Fibroblast of skin of scalp (primary cell): ENCODE results near the gene SYNE2.
"Not testable (repeated sequence)": the region's sequence is repeated elsewhere in the genome, so short reads cannot be mapped to it uniquely, and the experiment has no call there.

Source experiments
- DNase-seq: peaks from one replicate; pipeline ENCODE4 v3.0.0-alpha.2; 2013

SYNE2 gene

DNA sequence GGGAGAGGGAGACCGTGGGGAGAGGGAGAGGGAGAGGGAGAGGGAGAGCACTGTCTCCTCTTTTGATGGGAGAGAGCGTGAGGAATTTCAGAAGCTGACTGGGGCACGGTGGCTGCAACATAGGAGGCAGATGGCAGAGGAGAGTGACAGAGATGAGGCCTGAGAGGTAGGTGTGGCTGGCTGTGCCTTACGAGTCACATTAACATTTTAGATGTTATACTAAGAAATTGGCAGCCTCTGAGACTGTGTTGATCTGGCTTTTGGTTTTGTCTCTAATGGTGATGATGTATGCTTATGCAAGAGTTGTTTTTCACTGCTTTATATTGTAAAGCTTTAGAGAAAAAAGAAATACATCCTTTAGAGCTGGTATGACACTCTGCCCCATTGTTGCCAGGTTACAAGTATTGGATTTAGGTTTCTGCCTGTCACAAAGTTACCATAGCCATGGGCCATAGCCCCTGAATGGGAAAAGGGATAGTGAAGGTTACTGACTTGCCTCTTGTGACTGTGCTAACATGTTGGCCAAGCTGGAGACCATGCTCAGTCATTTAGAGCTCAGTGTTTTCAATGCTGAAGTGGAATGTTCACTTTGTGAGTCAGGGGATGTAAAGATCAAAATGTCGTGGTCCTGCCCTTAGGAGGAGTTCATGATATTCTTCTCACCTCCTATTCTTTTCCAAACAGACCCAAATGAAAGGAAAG, 186.2 kb downstream of the SYNE2 start:
- peak; percentile 4 for DNase-seq

DNA sequence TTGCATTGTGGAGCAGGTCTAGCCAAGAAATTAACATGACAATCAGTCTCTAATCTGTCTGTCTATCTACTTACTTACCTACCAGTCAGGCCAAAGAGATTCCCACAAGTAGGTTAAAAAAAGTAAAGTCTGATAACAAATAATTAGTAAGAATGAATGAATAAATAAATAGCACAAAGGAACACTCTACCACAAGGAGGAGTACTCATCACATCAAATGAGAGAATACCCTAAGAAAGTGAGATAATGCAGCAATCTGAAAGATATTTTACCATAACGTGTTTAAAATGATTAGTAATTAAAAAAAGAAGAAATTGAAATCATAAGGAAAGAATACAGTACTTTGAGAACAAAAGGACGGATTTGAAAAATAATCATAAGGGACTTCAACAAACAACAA, 187.2 kb downstream of the SYNE2 start:
- DNase-seq, result peak; percentile 15

DNA sequence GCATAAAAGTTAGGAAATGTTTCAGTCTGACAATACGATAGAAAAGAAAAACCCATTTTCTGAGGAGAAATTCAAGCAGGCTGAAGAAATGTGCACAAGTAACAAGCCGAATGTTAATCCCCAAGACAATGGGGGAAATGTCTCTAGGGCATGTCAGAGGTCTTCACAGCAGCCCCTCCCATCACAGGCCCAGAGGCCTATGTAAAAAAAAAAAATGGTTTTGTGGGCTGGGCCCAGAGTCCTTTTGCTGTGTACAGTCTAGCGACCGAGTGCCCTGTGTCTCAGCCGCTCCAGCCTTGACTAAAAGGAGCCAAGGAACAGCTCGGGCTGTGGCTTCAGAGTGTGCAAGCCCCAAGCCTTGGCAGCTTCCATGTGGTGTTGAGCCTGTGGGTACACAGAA, 190.5 kb downstream of the SYNE2 start:
- DNase-seq, result not testable (repeated sequence)

DNA sequence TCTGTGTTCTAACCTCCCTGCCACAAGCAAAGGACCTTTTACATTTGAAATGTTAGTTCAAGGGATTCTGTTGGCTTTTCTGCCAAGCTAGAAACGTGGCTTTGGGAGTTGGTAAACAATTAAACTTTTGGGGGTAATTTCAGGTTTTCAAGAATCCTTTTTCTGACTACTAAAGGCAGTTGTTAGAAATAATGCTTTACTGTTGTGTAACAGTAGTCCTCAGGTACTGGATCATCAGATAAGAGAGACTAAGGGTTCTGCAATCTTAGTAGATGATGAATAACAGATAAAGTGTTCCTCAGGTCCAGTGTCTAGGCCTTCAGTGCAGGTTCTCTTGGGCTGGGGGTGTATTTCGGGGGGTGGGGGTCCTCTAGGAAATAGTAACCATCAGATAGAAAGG, 192.3 kb downstream of the SYNE2 start:
- no peak for DNase-seq

DNA sequence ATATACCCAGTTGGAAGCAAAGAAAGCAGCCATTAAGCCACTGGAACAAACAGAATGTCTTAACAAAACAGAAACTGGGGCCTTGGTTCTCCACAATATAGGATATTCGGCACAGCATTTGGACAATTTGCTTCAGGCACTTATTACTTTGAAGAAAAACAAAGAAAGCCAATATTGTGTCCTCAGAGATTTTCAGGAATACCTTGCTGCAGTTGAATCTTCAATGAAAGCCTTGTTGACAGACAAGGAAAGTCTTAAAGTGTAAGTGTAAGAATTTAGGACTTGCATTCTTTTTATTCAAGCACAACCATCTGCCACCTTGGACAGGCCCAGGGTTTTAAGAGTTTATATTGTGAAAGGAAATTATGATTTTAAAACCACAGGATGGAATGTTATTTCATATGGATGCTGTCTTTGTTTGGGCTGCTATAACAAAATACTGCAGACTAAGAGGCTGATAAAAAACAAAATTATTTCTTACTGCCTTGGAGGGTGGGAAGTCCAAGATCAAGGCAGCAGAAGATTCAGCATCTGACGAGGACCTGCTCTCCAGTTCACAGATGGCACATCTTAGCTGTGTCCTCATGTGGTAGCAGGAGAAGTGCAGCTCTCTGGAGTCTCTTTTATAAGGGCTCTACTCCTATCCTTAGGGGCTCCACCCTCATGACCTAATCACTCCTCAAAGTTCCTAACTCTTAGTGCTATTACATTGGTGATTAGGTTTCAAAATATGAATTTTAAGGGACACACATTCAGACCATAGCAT, 197.0 kb downstream of the SYNE2 start:
- DNase-seq, result no peak

DNA sequence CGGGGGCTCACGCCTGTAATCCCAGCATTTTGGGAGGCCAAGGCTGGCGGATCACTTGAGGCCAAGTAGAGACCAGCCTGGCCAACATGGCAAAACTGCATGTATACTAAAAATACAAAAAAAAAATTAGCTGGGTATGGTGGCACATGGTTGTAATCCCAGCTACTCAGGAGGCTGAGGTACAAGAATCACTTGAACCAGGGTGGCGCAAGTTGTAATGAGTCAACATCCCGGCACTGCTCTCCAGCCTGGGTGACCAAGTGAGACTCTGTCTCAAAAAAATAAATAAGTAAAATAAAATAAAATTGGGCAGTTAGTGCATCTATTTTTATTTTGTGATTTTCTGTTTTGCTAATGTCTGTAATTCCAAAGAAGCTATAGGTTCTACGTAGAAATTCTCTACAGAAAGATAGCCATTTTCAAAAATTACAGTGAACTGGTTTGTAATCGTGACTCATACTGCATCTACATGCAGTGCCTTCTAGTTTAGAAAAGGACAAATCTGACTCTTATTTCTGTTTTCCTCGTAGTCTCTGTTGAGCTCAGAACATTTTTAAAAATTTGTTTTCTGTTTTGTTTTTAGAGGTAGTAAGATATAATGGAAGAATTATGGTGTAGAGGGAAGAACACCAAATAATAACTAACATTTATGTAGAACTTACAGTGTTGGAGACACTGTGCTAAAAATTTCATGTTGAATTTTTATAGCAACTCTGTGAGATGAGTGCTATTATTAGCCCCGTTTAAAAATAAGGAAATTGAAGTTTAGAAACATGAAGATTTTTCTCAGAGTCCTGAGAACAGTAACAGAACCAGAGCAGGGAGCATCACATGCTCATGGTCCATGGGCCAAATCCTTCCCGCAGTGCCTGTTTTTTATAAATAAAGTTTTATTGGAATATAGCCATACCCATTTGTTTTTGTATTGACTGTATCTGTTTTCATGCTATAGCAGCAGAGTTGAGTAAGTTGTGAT, 201.2 kb downstream of the SYNE2 start:
- no peak for DNase-seq

DNA sequence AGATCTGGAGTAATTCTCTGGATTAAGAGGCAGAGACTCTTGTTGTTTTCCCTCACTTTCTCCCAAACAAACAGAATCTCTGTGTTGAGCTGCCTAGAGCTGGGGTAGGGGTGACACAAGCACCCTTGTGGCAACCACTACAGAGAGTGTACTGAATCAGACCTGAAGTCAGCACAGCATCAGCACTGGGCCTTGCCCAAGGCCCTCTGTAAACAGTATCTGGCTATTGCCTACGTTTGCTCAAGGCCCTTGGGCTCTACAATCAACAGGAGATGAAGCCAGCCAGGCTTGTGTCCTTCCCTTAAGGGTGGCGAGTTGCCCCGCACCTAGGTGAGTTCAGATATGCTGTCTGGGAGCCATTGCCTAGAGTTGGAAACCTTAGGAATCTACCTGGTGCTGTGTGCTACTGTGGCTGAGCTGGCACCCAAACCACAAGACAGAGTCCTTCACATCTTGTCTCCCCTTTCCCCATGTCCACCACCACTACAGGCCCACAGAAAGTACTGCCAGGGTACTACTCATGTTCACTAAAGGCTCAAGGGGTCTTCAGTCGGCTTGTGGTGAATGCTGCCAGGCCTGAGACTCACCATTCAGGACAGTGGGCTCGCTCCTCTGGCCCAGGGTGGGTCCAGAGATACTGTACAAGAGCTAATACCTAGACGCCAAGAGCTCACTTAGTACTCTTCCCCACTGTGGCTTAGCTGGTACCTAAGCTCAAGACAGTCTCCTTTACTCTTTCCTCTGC, 206.8 kb downstream of the SYNE2 start:
- no peak for DNase-seq

DNA sequence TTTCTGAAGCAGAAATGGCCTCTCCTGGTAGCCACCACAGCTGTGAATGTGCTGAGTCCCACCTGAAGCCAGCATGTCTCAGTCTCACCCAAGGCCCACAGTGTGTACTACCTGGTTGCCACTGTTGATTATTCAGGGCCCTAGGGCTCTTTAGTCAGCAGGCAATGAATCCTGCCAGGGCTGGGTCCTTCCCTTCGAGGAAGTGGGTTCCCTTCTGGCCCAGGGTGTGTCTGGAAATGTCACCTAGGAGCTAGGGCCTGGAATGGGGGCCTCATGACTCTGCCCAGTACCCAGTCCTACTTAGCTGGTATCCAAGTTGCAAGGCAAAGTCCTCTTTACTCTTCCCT, 207.4 kb downstream of the SYNE2 start:
- no peak for DNase-seq

DNA sequence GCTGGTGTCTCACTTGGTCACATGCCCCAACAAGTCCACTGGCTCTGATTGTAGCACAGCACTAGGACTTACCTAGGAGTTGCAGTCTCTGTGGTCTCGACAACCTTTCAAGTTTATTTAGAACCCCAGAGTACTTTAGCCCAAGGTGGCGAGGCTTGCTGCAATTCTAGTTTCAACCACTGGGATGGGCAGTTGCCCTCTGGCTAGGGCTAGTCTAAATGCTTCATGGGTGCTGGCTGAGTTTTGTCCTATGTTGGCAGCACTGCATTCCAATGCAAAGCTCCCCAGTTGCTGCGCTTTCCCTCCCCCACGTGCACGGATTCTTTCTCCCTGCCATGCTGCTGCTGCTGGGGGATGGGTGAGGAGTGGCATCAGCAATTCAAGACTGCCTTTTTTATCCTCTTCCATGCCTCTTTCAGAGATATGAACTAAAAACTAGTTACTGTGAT, 207.9 kb downstream of the SYNE2 start:
- peak; percentile 51 for DNase-seq

DNA sequence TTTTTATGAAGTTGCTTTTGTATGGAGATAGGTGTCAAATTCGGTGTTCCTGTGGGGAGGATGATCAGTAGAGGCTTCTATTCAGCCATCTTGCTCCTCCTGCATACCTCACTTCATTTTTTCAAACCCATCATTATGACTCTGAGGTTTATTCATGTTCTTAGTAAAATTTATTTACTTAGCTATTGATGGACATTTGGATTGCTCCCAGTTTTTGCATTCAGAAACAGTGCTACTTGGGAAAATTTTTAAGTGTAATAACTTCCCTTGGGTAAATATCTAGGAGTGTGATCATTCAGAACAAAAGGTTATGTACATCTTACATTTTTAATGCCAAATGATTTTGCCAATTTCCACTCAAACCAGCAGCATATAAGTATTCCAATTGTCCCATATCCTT, 208.3 kb downstream of the SYNE2 start:
- DNase-seq, result no peak

DNA sequence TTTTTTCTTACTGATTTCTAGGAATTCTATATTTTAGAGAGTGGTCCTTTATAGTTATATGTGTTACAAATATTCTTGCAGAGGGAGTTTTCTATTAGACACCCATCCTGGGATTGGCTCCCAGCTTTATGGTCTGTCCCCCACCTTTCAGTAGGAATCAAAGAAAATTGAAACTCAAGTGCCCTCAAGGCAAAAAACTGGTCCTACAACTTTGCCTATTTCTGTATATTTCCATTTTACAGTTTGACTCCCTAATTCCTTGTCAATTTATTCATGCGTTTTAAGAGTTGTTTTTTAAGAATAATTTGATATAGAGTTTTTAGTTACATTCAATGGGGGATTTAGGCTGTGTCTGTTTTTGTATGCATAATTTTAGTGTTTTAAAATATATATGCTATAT, 208.9 kb downstream of the SYNE2 start:
- no peak for DNase-seq

DNA sequence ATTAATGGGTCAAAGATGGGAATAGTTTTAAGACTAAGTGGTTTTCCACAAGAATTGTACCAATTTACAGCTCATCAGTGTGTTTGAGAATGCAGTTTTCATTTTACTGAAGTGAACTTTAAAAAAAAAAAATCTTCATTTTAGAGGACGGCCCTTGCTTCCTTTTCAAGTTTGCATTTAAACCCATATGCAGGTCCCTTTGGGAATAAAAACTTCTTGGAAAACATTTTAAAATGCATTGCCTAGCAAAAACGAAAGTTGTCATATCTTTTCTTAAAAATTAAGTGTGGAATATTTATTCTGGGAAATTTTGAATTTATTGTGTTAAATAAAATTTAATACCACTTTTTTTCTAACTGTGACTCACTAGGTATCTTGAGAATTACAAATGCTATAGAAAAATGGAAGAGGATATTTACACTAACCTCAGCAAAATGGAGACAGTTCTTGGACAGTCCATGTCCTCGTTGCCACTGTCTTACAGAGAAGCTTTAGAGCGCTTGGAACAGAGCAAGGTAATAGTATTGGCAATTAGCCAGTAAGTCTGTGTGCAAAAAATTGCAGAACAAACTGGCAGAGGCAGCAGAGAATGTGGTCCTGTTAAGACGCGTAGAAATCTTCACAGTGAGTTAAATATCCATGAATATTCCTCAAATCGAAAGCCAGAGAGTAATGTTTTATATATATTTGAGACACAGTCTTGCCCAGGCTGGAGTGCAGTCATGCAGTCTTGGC, 209.7 kb downstream of the SYNE2 start:
- DNase-seq, result no peak

DNA sequence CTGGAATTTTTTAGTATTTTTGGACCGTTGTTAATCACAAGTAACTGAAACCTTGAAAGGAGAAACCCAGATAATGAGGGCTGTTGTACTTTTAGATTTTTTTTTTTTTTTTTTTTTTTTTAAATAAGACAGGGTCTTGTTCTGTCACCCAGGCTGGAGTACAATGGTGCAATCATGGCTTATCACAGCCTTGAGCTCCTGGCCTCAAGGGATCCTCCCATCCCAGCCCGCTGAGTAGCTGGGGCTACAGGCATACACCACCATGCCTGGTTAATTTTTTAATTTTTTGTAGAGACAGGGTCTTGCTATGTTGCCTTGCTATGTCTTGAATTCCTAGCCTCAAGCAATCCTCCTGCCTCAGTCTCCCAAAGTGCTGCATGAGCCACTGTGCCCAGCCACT, 211.6 kb downstream of the SYNE2 start:
- DNase-seq, result no peak

DNA sequence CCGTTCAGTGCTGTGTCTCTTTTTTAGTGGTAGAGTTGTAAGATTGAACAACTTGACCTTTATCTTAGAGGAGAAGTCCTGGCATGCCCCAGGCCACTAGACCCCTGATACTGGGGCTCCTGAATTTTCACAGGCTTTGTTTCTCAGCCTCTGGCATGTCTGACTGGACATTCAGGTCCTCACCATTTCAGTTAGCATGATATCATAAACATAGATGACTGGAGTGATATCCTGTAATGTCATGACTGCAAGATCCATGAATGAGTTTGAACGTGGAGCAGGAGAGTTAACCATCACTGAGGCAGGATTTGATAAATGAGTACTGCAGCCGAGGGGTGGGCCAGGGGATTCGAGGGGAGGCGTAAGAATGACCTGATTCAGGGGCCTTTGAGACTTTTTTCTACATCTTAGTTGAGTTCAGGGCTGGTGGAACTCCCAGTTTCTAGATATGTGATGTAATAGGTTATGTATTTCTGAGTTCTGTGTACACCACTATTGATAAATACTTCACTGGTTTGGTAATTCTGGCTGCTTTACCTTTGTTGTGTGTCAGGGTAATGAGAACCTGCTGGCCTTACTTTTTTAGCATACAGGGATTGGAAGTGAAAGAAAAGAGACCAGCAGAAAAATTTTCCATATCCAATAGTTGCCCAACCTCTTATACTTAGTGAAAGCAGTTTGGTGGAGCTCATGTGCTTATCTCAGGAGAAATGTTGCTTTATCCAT, 217.0 kb downstream of the SYNE2 start:
- no peak for DNase-seq

DNA sequence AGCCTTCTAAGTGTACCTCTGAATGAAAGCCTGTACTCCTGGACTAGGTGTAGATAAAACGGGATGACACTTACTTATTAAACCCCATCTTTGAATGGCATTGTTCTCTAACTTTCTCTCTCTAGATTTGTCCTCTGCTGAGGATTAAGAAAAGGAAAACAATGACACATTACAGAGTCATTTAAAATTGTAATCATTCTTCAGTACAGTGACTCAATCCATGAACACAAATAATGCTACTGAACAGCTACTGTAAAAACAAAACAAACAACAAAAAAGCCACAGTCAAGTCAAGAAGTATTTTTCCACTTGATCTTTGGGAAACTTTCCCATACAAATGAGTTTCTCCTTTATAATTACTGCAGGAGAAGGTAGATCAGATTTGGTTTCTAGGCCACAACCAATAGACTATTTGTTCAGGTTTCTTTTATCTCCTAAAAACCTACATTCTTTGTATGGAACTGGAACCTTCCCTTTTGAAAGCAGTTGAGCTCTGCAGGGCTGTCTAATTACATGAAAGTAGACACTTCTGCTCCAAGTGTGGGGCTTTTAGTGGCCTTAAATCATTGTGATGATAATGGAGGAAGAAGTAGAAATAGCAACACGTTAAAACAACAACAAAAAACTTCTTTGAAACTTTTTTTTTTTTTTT, 222.3 kb downstream of the SYNE2 start:
- DNase-seq, result peak; percentile 60

DNA sequence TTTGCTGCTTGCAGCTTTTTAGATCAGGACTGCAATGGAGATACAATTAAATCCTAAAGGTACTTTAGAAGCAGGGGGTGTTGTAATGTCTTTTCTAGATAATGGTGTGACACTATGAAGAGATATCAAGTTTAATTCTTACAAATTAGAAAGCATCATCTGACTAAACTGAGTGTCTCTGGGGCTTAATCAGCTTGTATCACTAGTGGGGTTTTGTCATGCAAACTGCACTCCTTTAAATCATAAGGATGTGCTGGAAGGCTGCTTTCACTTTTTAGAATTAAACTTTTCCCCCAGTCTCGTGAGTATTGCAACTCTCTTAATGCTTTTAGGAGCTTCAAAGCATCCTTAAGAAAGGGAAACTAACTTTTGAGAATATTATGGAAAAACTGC, 222.8 kb downstream of the SYNE2 start:
- DNase-seq, result no peak

DNA sequence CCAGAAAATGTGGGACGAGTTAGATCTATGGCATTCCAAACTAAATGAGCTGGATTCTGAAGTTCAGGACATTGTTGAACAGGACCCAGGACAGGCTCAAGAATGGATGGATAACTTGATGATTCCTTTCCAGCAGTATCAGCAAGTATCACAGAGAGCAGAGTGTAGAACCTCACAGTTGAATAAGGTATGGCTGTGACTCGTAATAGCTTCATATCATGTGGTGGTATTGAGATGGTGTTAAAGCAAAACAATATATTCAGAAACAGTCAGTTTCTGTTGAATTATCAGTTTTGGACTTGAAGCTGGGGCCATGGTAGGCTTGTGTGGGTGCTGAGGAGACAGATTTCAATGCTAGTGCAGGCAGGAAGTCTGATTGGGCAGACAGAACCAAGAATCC, 227.6 kb downstream of the SYNE2 start:
- no peak for DNase-seq

DNA sequence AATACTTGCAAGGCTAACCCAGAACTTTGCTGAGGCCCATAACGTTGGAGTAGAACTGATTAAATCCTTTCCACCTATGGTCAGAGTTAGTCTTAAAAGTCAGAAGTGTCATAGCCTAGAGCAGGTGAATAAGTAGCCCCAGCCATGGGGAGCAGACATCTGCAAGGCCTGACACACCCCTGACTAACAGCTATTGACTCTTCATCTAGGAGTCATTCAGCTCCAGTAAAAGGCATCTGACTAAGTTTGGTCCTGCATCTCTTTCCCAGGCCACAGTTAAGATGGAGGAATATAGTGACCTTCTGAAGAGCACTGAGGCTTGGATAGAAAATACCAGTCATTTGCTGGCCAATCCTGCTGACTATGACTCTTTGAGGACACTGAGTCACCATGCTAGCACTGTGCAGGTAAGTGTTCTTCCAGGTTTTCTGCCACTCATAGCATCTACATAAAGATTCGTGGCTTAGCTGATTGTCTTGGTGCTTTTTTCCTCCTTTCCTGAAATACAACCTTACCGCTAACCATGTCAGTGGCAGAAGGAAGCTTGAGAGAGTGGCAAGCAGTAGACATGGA, 228.5 kb downstream of the SYNE2 start:
- DNase-seq, result no peak

DNA sequence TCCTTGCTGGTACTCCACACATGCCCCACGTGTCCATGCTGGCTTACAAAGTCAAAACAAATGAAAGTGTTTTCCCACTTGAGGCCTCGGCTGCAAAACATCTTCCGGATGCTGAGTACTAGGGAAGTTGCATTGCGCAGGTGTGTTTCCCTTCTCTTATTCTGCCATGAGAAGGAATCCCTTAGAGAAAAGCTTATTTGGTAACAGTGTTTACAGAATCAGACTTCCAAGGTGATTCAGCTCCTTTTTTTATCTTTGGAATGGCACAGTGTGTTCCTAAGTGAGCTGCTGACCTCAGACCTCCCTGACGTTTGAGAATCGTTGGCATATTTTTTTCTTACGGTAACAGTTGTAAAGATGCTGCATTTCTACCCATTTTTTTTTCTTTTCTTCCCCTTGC, 230.0 kb downstream of the SYNE2 start:
- no peak for DNase-seq

DNA sequence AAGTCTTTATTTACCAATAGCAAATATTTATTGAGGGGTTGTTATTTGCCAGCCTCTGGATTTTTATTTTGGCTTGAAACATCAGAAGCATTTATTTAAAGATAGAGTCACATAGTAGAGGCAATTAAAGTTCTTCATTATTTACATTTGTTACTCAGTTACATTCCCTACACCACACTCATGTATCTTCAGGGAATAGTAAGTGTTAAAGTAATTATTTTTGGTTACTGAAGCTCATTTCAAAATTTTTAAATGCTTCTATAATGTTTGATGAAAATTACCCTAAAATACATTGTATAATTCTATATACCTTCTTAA, 235.8 kb downstream of the SYNE2 start:
- DNase-seq, result no peak
